ENCODE measurements around the gene ZSWIM6.

Gene ZSWIM6

GRCh38 chr5:61306531-61307131 lies 25.4 kb upstream of the ZSWIM6 start:
- in situ Hi-C loops (cut with MboI; ENCODE audit: low sequenced_read_pairs), result no loop called here

- in situ Hi-C loops (cut with MboI; ENCODE audit: low sequenced_read_pairs), result no loop called here
Measured at GRCh38 chr5:61307191-61307590, 24.9 kb upstream of the ZSWIM6 start.

GRCh38 chr5:61307611-61308010 lies 24.4 kb upstream of the ZSWIM6 start:
- in situ Hi-C loops (cut with MboI; ENCODE audit: low sequenced_read_pairs), result no loop called here

- in situ Hi-C loops (cut with MboI; ENCODE audit: low sequenced_read_pairs), result no loop called here
Measured at GRCh38 chr5:61308712-61309111, 23.3 kb upstream of the ZSWIM6 start.

- in situ Hi-C loops (cut with MboI; ENCODE audit: low sequenced_read_pairs), result no loop called here
Measured at GRCh38 chr5:61309115-61309514, 22.9 kb upstream of the ZSWIM6 start.

GRCh38 chr5:61311056-61311610 lies 20.9 kb upstream of the ZSWIM6 start:
- in situ Hi-C loops (cut with MboI; ENCODE audit: low sequenced_read_pairs), result no loop called here

GRCh38 chr5:61311836-61312808 lies 19.9 kb upstream of the ZSWIM6 start:
- in situ Hi-C loops (cut with MboI; ENCODE audit: low sequenced_read_pairs), result no loop called here

GRCh38 chr5:61313960-61314681 lies 17.9 kb upstream of the ZSWIM6 start:
- in situ Hi-C loops (cut with MboI; ENCODE audit: low sequenced_read_pairs), result no loop called here

GRCh38 chr5:61318376-61318775 lies 13.7 kb upstream of the ZSWIM6 start:
- in situ Hi-C loops (cut with MboI; ENCODE audit: low sequenced_read_pairs), result no loop called here

- in situ Hi-C loops (cut with MboI; ENCODE audit: low sequenced_read_pairs), result no loop called here
Measured at GRCh38 chr5:61319388-61320146, 12.5 kb upstream of the ZSWIM6 start.

- in situ Hi-C loops (cut with MboI; ENCODE audit: low sequenced_read_pairs), result no loop called here
Measured at GRCh38 chr5:61320860-61321259, 11.2 kb upstream of the ZSWIM6 start.

GRCh38 chr5:61321669-61322068 lies 10.4 kb upstream of the ZSWIM6 start:
- in situ Hi-C loops (cut with MboI; ENCODE audit: low sequenced_read_pairs), result no loop called here

GRCh38 chr5:61322738-61323725 lies 9.0 kb upstream of the ZSWIM6 start:
- in situ Hi-C loops (cut with MboI; ENCODE audit: low sequenced_read_pairs), result no loop called here

- in situ Hi-C loops (cut with MboI; ENCODE audit: low sequenced_read_pairs), result no loop called here
Measured at GRCh38 chr5:61327760-61328753, 4.0 kb upstream of the ZSWIM6 start.

- in situ Hi-C loops (cut with MboI; ENCODE audit: low sequenced_read_pairs), result no loop called here
Measured at GRCh38 chr5:61328791-61329549, 3.1 kb upstream of the ZSWIM6 start.

GRCh38 chr5:61329550-61330128 lies 2.4 kb upstream of the ZSWIM6 start:
- in situ Hi-C loops (cut with MboI; ENCODE audit: low sequenced_read_pairs), result no loop called here

GRCh38 chr5:61330341-61330844 lies 1.7 kb upstream of the ZSWIM6 start:
- in situ Hi-C loops (cut with MboI; ENCODE audit: low sequenced_read_pairs), result no loop called here

Data from HL-60/S4 (cell line).